GM21360 (cell line): Measurements from ENCODE around the gene PGBD2.
"Not testable (repeated sequence)": the region's sequence is repeated elsewhere in the genome, so short reads cannot be mapped to it uniquely, and the experiment has no call there.

Experiments used
- ATAC-seq: cut with Tn5 transposase; IDR thresholded peaks from one replicate; pipeline ENCODE4 v1.9.1; 2021; ENCODE audit warnings: mild to moderate bottlenecking, moderate library complexity; ENCODE audit not compliant: unreplicated experiment

Gene PGBD2

GRCh38 chr1:248886237-248886895 lies 19.7 kb upstream of the PGBD2 start:
- no peak for ATAC-seq

GRCh38 chr1:248889914-248890243 lies 16.2 kb upstream of the PGBD2 start:
- ATAC-seq: not testable (repeated sequence)

- no peak for ATAC-seq
Measured at GRCh38 chr1:248890549-248891498, 15.2 kb upstream of the PGBD2 start.

GRCh38 chr1:248891758-248892157 lies 14.3 kb upstream of the PGBD2 start:
- no peak for ATAC-seq

GRCh38 chr1:248892590-248892989 lies 13.4 kb upstream of the PGBD2 start:
- no peak for ATAC-seq

- ATAC-seq: no peak
Measured at GRCh38 chr1:248894837-248895236, 11.2 kb upstream of the PGBD2 start.

- ATAC-seq: no peak
Measured at GRCh38 chr1:248897412-248898337, 8.4 kb upstream of the PGBD2 start.

- ATAC-seq: no peak
Measured at GRCh38 chr1:248900637-248901036, 5.4 kb upstream of the PGBD2 start.

- ATAC-seq: no peak
Measured at GRCh38 chr1:248901578-248901977, 4.5 kb upstream of the PGBD2 start.

- ATAC-seq: no peak
Measured at GRCh38 chr1:248904437-248905216, 1.4 kb upstream of the PGBD2 start.

- no peak for ATAC-seq
Measured at GRCh38 chr1:248905662-248906008, 400 bp upstream of the PGBD2 start.

- ATAC-seq: no peak
Measured at GRCh38 chr1:248906753-248907661, 972 bp downstream of the PGBD2 start.

- no peak for ATAC-seq
Measured at GRCh38 chr1:248910761-248911160, 4.7 kb downstream of the PGBD2 start.

- no peak for ATAC-seq
Measured at GRCh38 chr1:248913933-248914332, 7.9 kb downstream of the PGBD2 start.

GRCh38 chr1:248914796-248915381 lies 8.9 kb downstream of the PGBD2 start:
- ATAC-seq: no peak

GRCh38 chr1:248918131-248918530 lies 12.1 kb downstream of the PGBD2 start:
- ATAC-seq: no peak

- ATAC-seq: no peak
Measured at GRCh38 chr1:248923352-248924338, 17.6 kb downstream of the PGBD2 start.
